HuH-7 (cell line): Measurements from ENCODE around the gene ATP6V1B1.

Source experiments
- DNase-seq: peaks from one replicate; pipeline ENCODE4 v3.0.0; 2011; ENCODE audit warnings: low spot score

The ATP6V1B1 gene

DNA sequence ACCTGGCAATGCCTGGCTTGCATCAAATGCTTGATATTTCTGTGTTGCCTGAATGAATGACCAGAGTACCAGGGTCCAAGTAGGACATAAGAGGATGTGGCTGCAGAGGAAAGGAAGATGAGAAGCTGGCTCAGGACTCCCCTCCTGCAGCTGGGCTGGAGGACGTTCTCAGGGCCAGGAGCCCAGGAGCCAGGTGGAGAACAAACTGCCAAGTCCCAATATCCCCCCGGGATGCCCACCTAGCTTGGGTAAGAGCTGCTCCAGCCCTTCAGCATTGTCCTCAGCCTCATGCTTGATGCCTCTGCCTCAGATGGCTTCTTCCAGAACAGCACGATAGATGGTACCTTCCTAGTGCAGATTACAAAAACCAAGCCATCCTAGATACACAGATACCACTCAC lies 8.6 kb upstream of the ATP6V1B1 start:
- DNase-seq: no peak

DNA sequence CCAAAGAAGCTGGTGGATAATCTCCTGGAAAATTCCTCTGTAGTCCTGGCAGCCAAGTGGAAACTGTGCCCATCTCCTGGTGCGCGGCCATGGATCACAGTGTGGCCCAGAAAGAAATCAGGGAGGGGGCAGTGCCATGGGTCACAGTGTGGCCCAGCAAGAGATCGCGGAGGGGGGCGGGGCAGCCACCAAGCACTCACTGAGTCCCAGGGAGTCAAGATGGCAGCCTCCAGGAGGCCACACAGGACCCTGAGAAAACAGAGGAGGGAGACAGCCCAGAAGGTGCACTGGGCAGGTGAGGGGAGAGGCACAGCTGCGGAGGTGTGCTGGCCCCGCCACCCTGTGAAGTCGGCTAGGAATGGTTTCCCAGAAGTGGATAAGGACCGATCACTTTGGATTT lies 8.1 kb upstream of the ATP6V1B1 start:
- DNase-seq: no peak

DNA sequence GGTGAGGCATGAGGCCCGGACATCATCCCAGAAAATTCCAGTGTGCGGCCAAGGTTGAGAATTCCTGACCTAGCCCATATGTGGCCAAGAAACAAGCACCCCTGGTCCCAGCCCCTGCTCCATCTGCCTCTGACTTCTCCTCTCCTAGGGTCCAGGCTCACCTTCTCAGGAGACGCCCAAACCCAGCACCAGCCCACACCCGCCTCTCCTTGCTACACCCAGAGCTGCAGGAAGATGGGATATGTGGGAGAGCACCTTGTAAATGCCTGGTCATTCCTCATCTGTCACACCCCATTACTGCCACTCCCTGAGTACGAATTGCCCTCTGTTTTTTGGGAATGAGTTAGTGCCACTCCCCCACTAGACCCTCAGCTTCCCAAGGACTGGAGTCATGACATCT lies 7.3 kb upstream of the ATP6V1B1 start:
- no peak for DNase-seq

DNA sequence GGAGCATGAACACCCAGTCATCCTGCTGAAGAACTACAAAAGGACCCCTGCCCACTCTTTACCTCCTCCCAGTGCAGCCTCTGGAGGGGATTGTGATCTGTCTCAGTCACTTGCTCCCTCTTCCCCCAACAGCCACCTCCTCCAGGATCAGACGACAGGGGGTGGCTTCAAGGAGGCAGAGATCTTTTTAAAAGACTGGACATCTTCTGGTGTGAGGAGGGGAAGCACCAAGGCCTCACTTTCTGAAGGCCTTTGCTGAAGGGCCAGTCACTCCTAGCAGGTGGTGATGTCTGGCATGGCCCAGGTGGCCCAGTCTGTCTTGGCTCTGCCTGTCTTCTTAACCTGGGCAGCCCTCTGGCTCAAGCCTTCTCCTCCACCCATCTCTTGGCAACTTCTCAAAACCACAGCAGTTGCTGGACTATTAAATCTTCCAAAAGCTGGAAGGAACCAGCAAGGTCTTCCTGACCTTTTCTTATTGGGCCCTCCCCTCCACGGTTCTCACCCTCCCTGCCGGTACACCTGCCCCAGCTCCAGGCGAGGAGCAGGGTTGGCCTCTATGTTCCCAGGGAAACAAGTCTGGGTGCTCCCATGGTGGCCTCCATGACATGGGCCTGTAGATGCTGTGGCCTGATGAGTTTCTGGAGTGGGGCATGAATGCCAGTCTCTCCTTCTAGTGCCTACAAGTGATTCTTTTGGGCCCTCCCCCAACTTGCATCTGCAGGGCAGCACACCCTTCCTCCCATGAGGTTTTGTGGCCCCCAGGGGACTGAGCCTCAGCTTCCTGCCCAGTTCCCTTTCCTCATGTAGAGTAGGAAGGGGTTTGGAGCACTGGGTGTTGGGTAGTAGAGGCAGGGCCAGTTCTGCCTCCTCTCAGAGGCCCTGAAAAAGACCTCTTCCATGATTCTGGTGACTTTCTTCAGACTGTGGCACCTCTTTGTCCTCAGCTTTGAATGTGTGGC lies 5.0 kb upstream of the ATP6V1B1 start:
- DNase-seq: no peak

DNA sequence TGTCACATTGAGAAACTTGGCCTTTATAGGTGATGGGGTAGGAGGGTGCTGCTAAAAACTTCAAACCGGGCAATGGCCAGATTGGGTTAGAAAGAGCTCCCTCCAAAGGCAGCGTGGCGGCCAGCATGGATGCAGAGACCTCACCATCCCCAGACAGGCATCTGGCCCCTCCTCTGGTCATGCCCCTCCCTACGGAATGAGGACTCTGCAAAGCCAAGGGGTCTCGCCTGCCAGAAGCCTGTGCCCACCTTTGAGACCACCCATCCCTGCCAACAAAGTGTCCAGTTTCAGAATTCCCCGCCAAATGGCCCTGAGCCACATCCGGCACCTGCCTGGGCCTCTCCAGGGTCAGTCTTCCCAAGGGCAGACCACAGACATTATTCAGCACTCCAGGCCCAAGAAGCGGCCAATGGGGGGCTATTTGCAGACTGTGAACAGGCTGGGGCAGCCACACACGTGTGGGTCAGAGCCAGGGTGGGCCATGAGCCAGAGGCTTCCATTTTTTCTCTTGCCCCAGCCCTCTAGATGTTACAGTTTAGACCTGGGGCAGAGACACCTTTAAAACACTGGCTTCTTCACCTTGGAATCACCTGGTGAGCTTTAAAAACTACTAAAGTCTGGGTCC lies 4.2 kb upstream of the ATP6V1B1 start:
- DNase-seq: no peak

DNA sequence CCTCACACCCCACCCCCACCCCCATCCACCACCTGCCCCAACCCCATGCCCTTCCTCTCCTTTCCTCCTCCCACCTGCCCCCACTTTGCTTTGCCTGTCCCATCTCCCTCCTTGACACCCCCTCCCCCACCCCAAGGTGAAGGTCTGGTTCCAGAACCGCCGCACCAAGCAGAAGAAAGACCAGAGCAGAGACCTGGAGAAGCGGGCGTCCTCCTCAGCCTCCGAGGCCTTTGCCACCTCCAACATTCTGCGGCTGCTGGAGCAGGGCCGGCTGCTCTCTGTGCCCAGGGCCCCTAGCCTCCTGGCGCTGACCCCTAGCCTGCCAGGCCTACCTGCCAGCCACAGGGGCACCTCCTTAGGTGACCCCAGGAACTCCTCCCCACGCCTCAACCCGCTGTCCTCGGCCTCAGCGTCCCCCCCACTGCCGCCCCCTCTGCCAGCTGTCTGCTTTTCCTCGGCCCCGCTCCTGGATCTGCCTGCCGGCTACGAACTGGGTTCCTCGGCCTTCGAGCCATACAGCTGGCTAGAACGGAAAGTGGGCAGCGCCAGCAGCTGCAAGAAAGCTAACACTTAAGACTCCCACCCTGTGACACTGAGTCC lies 3.0 kb upstream of the ATP6V1B1 start:
- no peak for DNase-seq

DNA sequence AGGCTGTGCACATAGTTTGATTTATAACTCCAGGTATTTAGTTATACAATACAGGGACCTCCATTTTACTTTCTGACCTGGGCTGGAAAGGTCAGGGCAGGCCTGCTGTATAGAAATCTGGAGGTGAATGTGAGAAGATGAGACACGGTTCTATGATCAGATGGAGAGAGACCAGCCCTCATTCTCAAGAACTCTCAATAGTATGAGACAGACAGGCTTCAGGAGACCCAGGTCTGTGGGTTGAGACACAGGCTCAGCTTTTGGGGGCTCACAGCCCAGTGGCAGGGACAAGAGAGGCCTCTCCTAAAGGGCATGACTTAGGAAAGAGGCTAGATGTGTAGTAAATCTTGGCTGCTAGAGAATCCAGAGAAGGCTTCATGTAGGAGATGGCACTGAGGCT lies 719 bp upstream of the ATP6V1B1 start:
- DNase-seq: no peak

DNA sequence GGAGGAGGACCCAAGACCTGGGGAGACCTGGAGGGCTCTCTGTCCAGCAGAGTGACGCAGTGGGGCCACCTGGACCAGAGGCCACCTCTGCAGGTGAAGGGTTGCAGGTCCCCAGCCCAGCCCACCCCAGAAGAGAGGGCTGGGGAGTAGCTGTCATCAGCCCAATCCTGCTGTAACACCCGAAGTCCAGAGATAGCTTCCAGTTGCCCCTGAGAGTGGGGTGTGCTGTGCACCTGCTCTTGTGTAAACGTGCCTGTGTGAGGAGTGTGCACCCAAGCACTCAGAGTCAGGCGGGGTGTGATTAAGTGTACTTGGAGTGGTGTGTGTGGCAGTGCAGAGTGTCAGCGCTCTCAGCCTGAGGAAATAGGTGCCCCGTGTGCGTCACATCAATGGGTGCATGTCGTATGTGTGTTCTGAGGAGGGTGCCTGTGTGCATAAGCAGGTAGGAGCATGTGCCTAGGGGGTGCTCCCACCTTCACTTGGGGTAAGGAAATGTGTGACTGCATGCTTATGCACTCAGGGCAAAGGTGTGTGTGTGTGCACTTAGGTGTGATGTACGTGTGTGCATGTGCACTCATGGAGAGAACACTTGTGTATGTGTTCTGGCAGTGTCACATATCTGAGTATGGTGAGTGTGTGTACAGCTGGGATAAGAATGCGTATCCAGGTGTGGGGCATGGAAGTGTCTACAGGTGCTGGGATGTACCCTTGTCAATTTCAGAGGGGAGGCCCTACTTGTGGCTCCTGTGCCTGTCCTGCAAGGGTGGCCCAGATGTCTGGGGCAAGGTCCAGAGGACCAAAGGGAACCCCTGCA lies 672 bp downstream of the ATP6V1B1 start:
- no peak for DNase-seq

DNA sequence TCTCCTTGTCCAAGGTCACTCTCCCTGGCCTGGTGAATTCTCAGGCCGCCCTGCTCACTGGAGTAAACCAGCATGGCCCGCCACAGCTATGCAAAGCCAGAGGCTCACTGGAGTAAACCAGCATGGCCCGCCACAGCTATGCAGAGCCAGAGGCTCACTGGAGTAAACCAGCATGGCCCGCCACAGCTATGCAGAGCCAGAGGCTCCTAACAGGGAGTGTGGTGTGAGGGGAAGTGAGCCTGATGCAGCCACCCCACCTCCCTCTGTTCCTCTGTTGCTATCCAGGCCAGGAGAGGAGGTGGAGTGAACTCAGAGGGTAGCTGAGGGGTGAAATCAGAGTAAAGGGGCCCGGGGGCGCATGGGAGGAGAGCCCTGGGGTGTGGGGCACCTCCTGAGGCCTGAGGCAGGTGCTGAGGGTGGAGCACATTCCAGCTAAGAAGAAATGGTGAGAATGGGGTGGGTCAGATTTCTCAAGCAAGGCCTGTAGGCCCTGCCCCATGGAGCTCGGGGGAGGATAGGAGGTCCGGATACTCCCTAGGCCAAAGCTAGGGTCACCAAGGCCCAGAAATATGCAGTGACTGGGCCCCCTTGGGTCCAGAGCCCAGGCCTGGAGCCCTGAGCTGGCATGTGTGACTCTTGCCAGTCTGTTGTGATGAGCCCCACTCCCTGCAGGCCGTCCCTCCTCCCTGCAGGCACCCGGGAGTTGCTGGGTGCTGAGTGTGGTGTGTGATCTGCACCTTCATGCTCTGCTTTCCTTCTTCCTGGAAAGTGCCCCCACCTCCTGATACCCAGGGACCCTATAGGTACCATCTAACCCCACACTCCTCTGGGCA lies 1.5 kb downstream of the ATP6V1B1 start:
- no peak for DNase-seq

DNA sequence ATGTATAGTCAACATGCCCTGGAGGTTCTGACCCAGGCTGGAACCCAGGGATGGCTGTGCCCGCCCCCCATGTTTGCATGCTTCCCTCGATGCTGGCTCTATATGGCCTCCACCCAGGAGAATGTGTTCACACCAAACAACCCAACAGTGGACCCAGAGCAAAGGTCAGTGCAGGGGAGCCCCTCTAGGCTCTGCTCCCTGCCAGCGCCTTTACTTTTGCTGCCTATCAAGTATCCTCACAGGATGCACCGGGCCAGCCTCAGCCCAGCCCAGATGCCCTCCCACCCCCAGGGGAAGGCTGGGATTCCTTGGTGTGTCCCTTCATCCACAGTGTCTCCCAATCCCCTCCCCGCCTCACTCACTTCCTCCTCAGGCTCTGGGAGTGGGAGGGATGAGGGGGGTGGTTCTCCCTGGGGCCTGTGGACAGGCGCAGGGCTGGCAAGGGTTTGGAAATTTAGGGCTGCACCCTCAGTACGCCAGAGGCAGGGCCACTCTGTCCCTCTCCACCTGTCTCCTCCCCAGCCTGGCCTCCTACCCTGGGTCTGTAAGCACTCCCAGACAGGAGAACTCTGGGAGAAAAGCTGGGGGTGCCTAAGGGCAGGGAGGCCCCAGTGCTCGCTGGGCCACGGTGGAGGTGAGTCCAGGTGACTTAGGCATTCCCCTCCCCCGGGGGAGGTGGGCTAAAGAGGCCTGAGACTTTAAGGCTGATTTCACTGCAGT lies 2.3 kb downstream of the ATP6V1B1 start:
- DNase-seq: no peak

DNA sequence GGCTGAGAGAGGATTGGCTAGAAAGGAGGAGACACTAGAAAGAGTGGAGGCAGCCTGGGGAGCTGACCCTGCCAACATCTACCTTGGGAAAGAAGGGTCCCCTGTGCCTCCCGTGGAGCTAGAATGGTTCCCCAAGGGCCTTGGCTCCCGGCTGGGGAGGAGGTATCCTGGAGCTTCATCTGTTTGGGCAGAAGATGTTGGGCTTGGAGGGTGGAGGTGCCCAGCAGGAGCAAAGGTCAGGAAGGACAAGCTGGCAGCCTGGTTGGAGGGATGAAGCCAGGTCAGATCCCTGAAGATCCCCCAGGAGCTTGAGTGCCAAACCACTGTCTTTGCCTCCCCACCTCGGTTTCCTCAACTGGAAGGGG lies 2.9 kb downstream of the ATP6V1B1 start:
- no peak for DNase-seq

DNA sequence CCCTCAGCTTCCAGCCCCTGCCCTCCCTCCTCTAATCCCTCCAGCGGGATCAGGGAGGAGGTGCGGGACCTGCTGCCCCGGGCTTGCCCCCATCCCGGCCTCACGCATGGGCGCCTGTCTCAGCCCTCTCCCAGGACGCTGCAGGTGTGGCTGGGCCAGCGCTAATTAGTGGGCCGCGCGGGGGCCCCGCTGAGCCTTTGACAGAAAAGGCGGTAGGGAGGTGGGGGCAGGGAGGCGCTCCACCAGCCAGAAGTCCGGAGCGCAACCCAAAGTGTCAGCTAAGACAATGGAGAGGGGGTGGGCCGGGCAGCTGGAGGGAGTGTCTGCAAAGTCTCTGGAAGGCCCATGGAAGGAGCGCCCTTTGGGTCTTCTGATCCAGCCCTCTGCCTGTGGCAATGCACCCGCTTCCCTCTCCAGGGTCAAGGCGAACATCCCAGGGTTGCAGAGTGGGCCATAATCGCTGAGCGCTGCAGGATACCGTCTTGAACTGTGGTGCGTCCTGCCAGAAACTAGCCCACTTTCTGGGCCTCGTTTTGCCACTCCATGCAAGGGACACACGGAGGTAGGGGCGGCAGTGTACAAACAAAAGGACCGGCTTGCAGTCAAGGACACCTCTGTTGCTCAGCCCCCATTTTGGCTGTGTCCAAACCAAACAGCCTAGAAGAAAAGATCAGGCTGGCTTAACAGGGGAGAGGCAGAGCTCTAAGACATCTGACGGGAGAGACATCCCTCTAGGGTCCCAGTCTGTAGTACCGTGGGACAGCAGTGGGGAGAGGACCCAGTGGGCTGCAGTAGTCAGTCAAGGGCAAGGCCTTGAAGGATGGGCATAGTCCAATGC lies 3.5 kb downstream of the ATP6V1B1 start:
- no peak for DNase-seq

DNA sequence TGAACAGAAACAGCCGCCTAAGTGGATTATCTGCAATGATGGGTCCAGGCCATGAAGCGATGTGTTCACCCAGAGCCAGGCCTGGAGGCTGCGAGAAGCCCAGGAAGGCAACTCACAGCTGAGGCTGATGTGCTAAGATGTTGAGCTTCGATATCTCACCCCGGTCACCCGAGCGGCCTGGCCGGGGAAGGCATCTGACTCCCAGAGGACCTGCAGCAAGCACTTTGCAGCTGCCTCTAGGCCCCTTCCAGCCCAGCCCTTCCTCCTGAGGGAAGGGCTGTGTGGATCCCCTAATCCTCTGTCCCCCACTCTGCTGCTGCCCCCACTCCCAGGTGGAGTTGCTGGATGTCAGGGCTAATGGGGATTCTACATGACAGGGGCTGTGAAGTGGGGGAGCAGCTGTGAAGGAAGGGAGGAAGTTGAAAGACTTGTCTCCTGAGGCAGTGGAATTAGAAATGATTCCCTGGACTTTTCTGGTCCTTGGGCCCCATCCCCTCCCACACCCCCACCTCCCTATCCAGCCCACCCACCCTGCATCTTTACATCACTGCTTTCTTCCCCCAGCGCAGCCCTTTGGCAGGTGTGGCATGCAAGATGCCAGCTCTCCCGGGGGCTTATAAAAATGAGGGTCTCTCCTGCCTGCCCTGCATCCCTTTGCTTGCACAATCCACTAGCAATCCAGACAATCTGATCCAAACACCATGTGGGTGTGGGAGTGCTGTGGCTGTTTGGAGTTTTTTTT lies 4.3 kb downstream of the ATP6V1B1 start:
- no peak for DNase-seq

DNA sequence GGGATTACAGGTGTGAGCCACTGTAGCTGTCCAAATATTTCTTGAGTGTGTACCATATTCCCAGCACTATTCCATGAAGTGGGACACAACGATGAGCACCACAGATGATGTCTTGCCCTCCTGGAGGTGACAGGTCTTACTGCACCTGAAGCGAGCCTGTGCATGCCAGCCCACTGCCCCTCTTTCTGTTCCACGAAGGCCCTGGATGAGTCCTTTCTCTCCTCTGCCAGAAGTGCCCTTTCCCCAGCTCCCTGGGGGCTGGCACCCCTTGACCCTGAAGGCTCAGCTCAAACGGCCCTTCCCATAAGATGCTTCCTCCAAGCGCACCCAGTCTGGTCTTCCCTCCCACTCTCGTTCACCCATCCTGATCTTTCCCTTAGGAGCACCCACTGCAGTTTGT lies 5.5 kb downstream of the ATP6V1B1 start:
- no peak for DNase-seq

DNA sequence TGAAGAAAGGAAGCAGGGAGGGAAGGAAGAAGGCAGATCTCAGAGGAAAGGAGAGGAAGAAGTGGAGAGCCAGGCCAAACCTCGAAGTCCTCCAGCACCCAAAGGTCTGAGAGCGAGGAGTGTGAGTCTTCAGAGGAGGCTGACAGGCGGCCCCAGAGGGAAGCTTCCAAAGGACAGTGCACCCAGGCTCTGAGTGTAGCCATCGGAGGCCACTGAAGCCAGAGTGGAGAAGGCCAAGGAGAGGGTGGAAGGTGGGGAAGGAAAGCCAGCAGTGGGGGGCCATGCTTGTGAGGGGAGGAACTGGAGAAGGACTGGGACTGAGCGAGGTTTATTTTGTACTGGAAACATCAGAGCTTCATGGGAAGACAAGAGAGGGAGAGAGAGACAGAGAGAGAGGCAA lies 6.0 kb downstream of the ATP6V1B1 start:
- DNase-seq: no peak

DNA sequence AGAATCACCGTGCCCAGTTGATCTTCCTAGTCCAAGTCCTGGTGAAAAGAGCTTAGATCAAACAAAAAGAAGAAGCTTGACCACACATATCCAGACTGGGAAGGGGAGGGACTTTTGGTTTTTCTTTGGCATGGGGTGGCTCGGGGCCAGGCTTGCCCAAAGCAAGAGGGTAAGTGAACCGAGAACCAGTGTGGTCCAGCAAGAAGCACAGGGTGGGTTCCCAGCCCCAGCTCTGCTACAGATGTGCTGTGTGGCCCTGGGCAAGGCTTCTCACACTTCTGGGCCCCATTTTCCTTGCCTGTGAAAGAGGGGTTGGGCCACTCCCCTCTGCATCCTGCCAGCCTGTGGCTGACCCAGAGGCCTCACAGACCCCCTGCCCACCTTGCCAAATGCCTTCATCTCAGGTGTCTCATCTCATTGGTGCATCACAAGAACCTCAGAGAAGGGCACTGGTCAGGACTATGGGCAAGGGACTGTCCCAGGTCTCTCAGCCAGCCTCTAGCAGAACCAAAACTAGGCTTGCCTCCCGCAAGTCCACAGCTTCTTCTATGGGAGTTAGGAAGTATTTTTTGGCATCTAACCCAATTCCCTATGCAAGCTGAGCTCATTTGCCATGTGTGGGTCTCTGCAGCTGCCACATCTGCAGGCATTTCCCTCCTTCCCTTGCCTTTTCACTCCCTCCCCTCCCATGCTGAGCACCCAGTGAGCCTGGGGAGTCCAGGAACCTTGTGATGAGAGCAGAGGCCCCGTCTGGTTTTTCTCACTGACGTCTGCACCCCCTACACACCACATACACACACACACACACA lies 6.9 kb downstream of the ATP6V1B1 start:
- DNase-seq: no peak

DNA sequence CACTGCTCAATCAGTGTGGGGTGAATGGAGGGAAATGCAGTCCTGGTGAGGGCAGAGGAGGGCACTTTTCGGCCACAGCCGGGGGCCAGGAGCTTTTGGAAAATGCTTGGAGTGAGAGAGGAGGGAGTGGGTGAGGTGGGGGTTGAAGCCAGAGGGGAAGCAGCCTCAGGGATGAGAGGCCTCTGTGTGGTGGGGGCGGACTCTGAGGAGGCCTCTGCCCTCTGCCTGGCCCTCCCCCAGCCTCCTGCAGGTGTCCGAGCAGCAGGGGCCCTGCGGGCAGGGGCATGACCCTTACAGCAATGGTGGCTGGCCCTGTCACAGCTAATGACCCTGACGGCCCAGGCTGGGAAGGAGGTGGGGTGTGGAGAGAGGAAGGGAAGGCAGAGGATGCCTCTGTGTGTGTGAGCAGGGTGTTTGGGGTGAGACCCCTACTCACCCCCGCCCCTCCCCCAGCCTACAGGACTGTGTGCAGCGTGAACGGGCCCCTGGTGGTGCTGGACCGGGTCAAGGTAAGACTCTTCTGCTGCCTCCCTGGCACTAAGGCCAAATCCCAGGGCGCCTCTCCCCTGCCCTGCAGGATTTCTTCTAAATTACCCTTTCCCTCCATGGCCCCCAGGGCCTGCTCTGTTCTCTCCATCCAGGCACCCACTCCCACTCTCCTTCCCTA lies 7.6 kb downstream of the ATP6V1B1 start:
- DNase-seq: no peak
